ENCODE results near the gene ZNF527. TPM values are rescaled to one million over a fixed set of nuclear protein-coding genes. Genes with fewer than 3 reads are reported as not detected.

Gene ZNF527
- total RNA-seq, 1 donor from 2014 or later: 7.2 TPM

GRCh38 chr19:37412700-37413099, 41.8 kb downstream of the ZNF527 start:
- ATAC-seq (ENCODE audit: poor library complexity) (no peak), DNase-seq (no peak)
- intact Hi-C loops (cut with DNase I): no loop called here

GRCh38 chr19:37413313-37414084, 42.6 kb downstream of the ZNF527 start:
- no peak for DNase-seq
- no peak for ATAC-seq (ENCODE audit: poor library complexity)
- intact Hi-C loops (cut with DNase I): no loop called here

Other genes with a start within 250 kb of the ZNF527 start
- 10.3 TPM for gene ZNF585A, start 198.4 kb upstream of the ZNF527 start, total RNA-seq
- 10.2 TPM for gene ZNF585B, start 160.6 kb upstream of the ZNF527 start, total RNA-seq
- 9.9 TPM for gene ZNF383, start 152.9 kb upstream of the ZNF527 start, total RNA-seq
- gene ZNF569, start 96.3 kb downstream of the ZNF527 start, total RNA-seq: 5.2 TPM
- gene ZNF570, start 98.3 kb downstream of the ZNF527 start, total RNA-seq: 6.7 TPM
- gene ZNF793, start 135.8 kb downstream of the ZNF527 start, total RNA-seq: 5.7 TPM
- gene ZNF571, start 223.7 kb downstream of the ZNF527 start, total RNA-seq: 2.4 TPM
- 7.9 TPM for gene ZNF540, start 223.8 kb downstream of the ZNF527 start, total RNA-seq

Measured in Right ventricle myocardium superior (tissue), 1 donor.